ENCODE measurements around the gene ATP10D.

DNA sequence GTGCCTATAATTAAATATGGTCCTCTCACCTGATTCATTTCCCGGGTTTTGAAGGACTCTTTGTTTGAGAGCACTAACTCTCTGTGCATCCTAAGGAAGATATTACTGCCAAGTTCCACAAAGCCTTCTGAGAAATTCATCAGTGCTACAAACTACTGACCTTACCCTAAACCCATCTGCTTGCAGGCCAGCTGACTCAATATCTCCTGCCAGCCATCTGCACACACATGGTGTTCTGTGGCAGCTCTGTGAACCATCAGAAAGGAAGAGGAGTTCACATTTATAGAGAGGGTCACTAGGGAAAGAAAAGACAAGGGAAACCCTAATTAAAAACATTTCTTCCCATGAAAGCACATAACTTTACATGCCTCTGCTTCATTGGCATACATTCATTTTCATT lies 156.7 kb downstream of the ATP10D start:
- no peak for TF ChIP-seq CTCF (conservative IDR thresholded peaks at IDR 0.05; ENCODE audit: low read length)
- no peak for TF ChIP-seq EZH2phosphoT487 (IDR thresholded peaks at IDR 0.05; ENCODE audit: borderline replicate concordance, low read depth, low read length)
